GM12864 (cell line): Measurements from ENCODE around the gene TCF12.

Experiments
- DNase-seq: peaks from one replicate; pipeline ENCODE4 v3.0.0-alpha.2; 2011; ENCODE audit warnings: low read depth
- H3K4me3 ChIP-seq: 2 replicates; pipeline ENCODE4 v1.5.1; 2011; ENCODE audit warnings: mild to moderate bottlenecking, low read depth, low read length, control low read depth
- CTCF ChIP-seq: IDR thresholded peaks from 2 replicates; pipeline ENCODE4 v1.5.1; 2011; ENCODE audit warnings: low read depth, mild to moderate bottlenecking, moderate library complexity, low read length, control low read depth, inconsistent platforms; ENCODE audit errors: missing control alignments

Gene TCF12

DNA sequence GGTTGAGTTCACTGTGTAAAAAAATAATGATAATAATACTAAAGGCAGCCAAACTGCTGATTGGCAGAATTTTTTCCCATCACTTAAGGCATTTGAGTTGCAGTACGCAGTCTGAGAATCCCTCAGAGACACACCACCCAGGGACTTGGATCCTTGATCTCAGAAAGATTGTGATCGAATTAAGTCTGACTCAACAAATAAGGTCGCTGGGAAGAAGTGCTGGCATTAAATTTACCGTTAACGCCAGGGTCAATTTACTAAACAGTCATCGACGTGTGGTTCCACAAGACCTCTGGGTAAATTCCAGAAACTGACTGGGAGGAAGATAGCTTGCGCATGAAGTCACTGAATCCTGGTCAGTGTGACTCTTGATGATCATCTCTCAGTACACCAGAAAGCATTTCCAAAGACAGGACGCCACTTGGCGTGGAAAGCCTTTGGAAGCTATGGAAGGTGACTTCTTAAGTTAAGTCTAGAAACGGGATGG is 409.6 kb downstream of the TCF12 start:
- no peak for DNase-seq
- TF ChIP-seq CTCF, result no peak
- no peak overlapping the region for H3K4me3 ChIP-seq

DNA sequence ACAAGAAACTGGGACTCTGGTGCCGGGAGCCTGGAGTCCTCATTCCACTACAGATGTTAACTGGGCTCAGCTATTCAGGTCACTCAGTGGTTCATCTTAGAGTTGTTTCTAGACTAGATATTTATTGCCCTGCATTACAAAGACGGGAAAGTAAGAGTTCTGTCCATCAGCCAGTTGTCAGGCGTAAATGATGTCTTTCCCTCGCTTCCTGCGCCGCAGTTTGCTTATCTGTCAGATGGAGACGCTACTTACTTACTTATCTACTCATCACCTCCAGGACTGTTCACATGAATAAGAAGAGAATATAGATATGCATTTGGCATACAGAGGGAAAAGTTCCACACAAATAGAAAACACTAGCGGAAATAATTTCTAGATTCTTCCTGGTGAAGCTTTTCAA is 410.0 kb downstream of the TCF12 start:
- H3K4me3 ChIP-seq, result no peak overlapping the region
- no peak for TF ChIP-seq CTCF
- no peak for DNase-seq

DNA sequence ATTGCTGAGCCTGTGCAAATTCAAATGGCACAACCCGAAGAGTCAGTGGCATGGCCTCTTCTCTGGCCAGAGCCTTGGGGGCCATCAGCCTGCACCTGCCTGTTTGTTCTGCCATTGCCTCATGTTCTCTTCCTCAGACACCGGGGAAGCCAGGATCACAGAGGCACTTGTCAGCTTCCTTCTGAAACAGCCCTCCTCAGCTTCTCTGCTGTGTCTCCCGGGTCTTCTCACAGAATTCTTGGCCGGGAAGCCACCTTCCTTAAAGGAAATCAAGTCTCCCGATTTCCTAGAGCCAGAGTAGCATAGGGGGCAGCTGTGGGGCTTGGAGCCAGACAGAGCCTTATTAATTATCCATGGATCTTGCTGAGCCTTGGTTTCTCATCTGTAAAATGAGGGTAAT is 410.5 kb downstream of the TCF12 start:
- H3K4me3 ChIP-seq, result no peak overlapping the region
- TF ChIP-seq CTCF, result no peak
- DNase-seq, result no peak

GRCh38 chr15:57329582-57330367 is 411.3 kb downstream of the TCF12 start:
- no peak for TF ChIP-seq CTCF
- no peak overlapping the region for H3K4me3 ChIP-seq
- DNase-seq, result no peak

- no peak for TF ChIP-seq CTCF
- DNase-seq, result no peak
- H3K4me3 ChIP-seq, result no peak overlapping the region
Observed at GRCh38 chr15:57330619-57331340, 412.3 kb downstream of the TCF12 start.

DNA sequence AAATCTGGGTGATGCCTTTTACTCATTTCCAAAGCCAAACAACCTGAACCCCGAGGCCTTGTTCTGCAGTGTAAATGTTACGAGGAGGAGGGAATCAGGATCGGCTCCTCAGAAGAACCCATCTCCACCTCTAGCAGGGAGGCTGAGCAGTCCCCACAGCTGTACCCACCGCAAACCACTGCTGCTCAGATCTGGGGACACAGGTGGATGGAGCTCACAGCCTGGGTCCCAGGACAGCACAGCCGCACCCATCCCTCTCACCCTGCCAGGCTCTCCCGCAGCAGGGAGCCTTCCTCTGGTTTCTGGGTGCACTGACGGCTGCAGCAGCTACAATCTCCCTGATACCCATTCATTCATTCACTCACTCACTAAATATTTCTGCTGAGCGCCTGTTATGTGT is 413.9 kb downstream of the TCF12 start:
- no peak for DNase-seq
- TF ChIP-seq CTCF, result no peak
- no peak overlapping the region for H3K4me3 ChIP-seq
